DLD1 (cell line): ENCODE results near the gene KLHL3.

Source experiments
- in situ Hi-C: cut with HindIII; loops from 2 replicates; pipeline ENCODE4 v1.10.0; 2017; ENCODE audit warnings: low sequenced_read_pairs

The KLHL3 gene

GRCh38 chr5:137750436-137750835 lies 14.5 kb upstream of the KLHL3 start:
- in situ Hi-C loops = no loop called here

- in situ Hi-C loops = no loop called here
Measured at GRCh38 chr5:137747848-137748247, 12.0 kb upstream of the KLHL3 start.

GRCh38 chr5:137743031-137743640 lies 7.2 kb upstream of the KLHL3 start:
- in situ Hi-C loops = no loop called here

- in situ Hi-C loops = no loop called here
Measured at GRCh38 chr5:137741718-137742117, 5.8 kb upstream of the KLHL3 start.

- in situ Hi-C loops = no loop called here
Measured at GRCh38 chr5:137739737-137740136, 3.8 kb upstream of the KLHL3 start.

GRCh38 chr5:137738947-137739346 lies 3.1 kb upstream of the KLHL3 start:
- in situ Hi-C loops = no loop called here

GRCh38 chr5:137737349-137738131 lies 1.7 kb upstream of the KLHL3 start:
- in situ Hi-C loops = no loop called here

- in situ Hi-C loops = no loop called here
Measured at GRCh38 chr5:137736496-137736895, 607 bp upstream of the KLHL3 start.

GRCh38 chr5:137734962-137735554 lies 831 bp downstream of the KLHL3 start:
- in situ Hi-C loops = no loop called here

- in situ Hi-C loops = no loop called here
Measured at GRCh38 chr5:137734331-137734730, 1.6 kb downstream of the KLHL3 start.

- in situ Hi-C loops = no loop called here
Measured at GRCh38 chr5:137733922-137734321, 2.0 kb downstream of the KLHL3 start.

- in situ Hi-C loops = no loop called here
Measured at GRCh38 chr5:137733006-137733405, 2.9 kb downstream of the KLHL3 start.

- in situ Hi-C loops = no loop called here
Measured at GRCh38 chr5:137731176-137731575, 4.7 kb downstream of the KLHL3 start.

- in situ Hi-C loops = no loop called here
Measured at GRCh38 chr5:137730336-137730735, 5.6 kb downstream of the KLHL3 start.

GRCh38 chr5:137728048-137728447 lies 7.8 kb downstream of the KLHL3 start:
- in situ Hi-C loops = no loop called here

- in situ Hi-C loops = no loop called here
Measured at GRCh38 chr5:137727623-137728022, 8.3 kb downstream of the KLHL3 start.

GRCh38 chr5:137724251-137724650 lies 11.6 kb downstream of the KLHL3 start:
- in situ Hi-C loops = no loop called here

GRCh38 chr5:137718611-137719010 lies 17.3 kb downstream of the KLHL3 start:
- in situ Hi-C loops = no loop called here

- in situ Hi-C loops = no loop called here
Measured at GRCh38 chr5:137716337-137716736, 19.6 kb downstream of the KLHL3 start.

GRCh38 chr5:137715456-137715855 lies 20.4 kb downstream of the KLHL3 start:
- in situ Hi-C loops = no loop called here

GRCh38 chr5:137714946-137715345 lies 20.9 kb downstream of the KLHL3 start:
- in situ Hi-C loops = no loop called here

- in situ Hi-C loops = no loop called here
Measured at GRCh38 chr5:137714494-137714893, 21.4 kb downstream of the KLHL3 start.
